GM18907 (cell line): ENCODE measurements around the gene IFI27L2.

Experiments
- ATAC-seq: cut with Tn5 transposase; IDR thresholded peaks from one replicate; pipeline ENCODE4 v1.9.1; 2021; ENCODE audit warnings: mild to moderate bottlenecking, moderate library complexity; ENCODE audit not compliant: unreplicated experiment

The IFI27L2 gene

DNA sequence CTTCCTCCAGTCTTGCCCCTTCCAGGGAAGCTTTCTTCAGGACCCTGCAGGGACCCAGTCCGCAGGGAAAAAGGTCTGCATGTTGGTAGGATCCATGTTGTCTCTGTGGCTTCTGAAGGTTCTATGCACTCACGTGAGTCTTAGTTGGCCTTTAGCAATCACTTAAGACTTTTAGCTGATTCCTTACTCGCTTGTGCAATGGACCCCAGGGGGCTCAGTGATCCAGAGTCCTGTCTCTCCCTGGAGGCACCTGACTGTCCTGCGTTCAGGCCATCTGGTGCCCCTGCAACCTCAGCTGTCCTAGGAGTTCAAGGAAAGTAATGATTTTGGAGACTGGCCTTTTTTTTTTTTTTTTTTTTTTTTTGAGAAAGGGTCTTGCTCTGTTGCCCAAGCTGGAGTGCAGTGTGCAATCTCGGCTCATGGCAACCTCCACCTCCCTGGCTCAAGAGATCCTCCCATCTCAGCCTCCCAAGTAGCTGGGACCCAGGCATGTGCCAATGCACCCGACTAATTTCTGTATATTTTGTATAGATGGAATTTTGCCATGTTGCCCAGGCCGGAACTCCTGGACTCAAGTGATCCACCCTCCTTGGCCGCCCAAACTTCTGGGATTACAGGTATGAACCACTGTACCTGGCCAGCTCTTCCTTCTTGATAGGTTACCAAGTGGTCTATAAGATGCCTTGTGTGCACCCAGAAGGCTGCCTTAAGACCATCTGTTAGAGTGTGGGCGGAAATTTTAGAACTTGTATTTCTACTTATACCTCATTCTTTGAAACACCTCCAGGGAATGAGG lies 4.6 kb downstream of the IFI27L2 start:
- no peak for ATAC-seq

GRCh38 chr14:94123868-94124267 lies 5.5 kb downstream of the IFI27L2 start:
- ATAC-seq = no peak

DNA sequence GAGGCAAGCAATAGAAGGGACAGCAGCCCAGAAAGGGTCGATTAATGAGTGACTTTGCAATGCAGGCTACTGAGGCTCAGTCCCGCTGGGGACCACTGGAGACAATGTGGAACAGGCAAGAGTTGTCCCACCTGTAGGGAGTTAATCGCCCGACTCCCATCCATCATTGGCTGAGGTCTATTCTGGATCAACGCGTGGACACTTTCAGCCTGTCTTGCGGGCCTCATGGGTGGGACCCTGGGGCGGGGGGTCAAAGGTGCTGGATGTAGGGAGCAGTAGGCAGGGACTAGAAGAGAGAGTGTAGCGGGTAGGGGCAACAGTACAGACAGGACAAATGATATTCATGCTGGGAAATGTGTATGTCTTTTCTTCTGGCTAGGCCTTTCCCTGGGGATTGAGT lies 6.1 kb downstream of the IFI27L2 start:
- no peak for ATAC-seq

GRCh38 chr14:94122438-94122837 lies 7.0 kb downstream of the IFI27L2 start:
- no peak for ATAC-seq

GRCh38 chr14:94121485-94121884 lies 7.9 kb downstream of the IFI27L2 start:
- ATAC-seq = no peak

DNA sequence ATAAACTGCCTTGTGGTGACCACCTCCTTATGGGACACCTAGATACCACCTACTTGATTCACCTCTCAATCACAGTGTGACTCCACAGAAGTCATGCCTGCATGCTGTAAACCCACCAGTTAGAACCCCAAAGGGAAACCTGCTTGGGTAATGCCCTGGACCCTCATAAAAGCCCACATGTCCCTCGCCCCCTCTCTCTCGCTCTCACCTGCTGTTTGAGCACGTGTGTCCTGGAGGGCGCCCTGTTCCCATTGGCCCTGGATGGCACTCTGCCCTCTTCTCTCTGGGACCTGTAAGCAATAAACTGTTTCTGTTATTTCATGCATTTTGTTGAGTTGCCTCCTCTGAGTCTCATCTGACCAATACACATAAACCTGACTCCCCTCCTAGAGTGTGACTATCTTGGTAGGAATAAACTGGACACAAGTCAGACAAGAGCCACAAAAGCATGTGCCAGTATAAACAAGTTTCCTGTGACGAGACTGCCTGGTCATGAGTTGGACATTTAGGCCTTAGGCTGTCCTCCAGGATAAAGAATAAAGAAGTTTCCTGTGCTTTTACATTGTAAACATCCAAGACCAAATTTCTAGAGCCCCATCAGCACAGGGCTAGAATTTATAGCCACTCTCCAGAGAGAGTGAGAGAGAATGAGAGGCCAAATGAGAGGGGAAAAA lies 8.6 kb downstream of the IFI27L2 start:
- ATAC-seq = no peak

- no peak for ATAC-seq
These were observed 10.3 kb downstream of the IFI27L2 start for GRCh38 chr14:94119071-94119470.

- no peak for ATAC-seq
These were observed 11.5 kb downstream of the IFI27L2 start for GRCh38 chr14:94117856-94118255.

GRCh38 chr14:94116701-94117100 lies 12.7 kb downstream of the IFI27L2 start:
- ATAC-seq = no peak

- ATAC-seq = no peak
These were observed 13.8 kb downstream of the IFI27L2 start for GRCh38 chr14:94115631-94116030.

- ATAC-seq = no peak
These were observed 14.3 kb downstream of the IFI27L2 start for GRCh38 chr14:94115058-94115591.

DNA sequence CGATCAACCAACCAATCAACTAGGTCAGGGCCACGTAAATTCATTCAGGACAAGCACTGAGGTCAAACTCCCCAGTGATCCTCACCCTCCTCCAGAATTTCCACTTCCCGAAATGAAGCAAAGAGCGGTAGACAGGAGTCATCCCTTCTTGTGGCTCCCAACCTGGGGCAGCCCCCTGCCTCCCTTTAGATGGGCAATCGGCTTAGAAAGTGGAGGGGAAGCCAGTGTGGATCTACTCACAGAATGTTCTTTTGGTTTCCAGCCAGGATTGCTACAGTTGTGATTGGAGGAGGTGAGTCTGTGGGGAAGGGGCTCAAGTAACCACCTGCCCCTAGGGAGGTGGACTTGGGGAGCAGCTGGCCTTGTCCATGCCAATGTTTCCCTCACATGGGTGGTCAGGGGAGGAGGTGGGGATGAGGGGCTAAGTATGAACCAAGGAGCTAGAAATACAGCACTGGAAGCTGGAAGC lies 14.8 kb downstream of the IFI27L2 start:
- ATAC-seq = no peak

DNA sequence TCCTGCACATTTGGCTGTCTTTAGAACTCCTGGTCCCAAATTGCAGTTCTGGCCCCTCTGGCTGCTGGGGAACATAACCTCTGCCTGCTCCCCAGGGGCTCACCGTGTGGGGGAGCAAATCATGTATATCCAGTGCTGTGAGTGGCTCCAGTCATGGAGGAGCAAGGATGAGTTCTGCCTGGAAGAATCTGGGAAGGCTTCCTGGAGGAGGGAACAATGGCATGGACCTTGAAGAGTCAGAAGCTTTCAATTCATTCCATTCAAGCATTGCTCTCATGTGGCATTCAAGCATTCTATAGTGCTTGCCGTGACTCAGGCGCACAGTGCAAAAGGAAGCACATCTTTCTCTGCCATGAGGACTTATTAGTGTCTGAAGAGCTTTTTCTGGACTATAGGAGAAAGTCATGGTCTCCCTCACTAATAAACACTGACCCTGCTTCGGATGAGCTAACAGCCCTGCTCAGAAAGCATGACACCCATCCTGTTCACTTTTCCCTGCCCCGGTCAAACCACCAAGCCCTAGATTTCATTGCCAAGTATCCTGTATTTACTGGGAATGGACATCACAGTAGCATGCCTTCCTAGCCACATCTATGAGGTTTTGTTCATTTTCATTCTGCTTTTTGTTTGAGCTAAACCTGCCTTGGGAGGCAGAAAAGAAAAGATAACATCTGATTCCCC lies 15.4 kb downstream of the IFI27L2 start:
- ATAC-seq = no peak

DNA sequence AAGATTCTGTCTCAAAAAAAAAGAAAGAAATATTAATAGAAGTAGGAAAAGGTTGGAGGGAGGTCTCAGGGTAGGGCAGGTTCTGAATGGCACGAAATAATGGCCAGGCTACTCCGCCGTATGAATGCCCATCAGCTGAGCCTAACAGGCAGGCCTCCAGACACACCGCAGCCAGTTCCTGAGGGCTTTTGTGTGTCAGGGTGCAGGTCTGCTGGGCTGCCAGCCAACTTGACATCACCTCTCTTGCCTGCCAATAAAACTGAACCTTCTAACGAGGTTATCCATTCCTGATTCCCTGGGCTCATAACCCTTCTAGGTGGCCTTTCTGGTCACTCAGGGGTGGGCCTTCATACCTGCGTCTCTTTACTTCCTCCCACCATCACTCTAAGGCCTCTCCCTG lies 15.9 kb downstream of the IFI27L2 start:
- ATAC-seq = no peak

GRCh38 chr14:94113073-94113472 lies 16.3 kb downstream of the IFI27L2 start:
- ATAC-seq = no peak

GRCh38 chr14:94112513-94113063 lies 16.8 kb downstream of the IFI27L2 start:
- no peak for ATAC-seq

DNA sequence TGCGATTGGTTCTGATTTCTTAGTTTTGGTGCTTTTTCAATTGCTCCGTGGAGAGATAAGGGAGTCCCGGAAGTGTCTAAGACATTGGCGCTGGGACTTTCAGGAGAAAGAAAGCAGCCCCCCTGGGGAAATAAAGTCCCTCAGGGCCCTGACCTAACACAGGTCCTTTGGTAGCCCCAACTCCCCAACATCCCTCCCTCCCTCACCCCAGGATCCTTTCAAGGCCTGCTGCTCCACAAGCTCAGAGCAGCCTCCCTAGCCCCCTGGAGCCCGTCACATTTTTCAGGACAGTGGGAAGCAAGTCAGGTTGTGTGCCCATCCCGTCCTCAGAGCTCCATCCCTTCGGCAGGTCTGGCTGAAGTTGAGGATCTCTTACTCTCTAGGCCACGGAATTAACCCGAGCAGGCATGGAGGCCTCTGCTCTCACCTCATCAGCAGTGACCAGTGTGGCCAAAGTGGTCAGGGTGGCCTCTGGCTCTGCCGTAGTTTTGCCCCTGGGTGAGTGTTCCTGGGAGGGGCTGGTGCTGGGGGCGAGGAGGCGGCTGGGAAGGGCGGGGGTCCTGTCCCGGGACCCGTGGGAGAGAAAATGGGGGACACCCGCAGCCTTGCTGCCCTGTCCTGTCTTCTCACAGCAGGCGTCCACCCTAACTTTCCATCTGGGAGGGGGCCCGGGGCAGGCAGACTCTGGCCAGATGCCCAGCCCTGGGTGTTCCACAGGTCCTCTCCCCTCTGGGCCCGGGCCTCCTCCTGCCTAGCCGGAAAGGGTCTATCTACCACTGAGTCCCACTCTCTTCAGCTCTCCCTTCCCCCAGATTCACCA lies 17.9 kb downstream of the IFI27L2 start:
- ATAC-seq = no peak

DNA sequence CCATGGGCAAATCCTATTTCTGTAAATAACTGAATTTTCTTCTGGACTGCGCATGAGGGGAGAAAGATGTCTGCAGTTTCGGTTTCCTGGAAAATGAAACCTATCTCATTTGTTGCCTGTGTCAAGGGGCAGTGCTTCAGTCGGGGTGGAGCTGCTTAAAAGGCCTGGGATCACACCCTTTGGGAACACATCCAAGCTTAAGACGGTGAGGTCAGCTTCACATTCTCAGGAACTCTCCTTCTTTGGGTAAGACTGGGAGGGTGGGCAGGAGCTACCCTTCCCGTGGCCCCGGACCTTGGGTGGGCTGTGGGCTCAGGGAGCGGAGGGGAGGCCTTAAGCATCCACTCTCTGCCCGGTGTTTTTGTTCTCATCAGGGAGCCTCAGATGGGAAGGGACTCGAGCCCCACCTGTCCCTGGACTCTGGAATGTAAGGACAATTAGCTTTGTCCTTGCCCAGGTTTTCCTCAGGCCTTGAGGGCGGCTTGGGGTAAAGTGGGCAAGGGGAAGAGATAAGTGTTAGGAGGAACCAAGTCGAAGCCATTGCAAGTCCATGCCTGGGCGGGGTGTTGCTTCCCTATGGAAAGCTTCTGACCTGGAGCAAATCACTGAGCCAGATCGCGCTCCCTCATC lies 18.7 kb downstream of the IFI27L2 start, which contains the start of gene IFI27:
IFI27 (plus strand) TSS at position 185 of the 630 bp plus-strand sequence.
- no peak for ATAC-seq

- ATAC-seq = no peak
These were observed 19.5 kb downstream of the IFI27L2 start for GRCh38 chr14:94109915-94110250.

GRCh38 chr14:94104731-94105130 lies 24.7 kb downstream of the IFI27L2 start:
- no peak for ATAC-seq
